OCI-LY3 (cell line): Measurements from ENCODE around the gene KRTAP9-1.

Experiments used
- H2AFZ ChIP-seq: fragments of 200-600, 300-600 bp; shearing (Covaris generic); 2 replicates; pipeline ENCODE4 v1.6.0; 2014; ENCODE audit warnings: antibody characterized with exemption, low read depth, low read length
- H3K27ac ChIP-seq: fragments of 200-600, 300-600 bp; sonication (generic); 2 replicates; pipeline ENCODE4 v1.5.1; 2014; ENCODE audit warnings: mild to moderate bottlenecking, low read length, moderate library complexity, mixed read lengths
- H3K27me3 ChIP-seq: fragments of 200-600, 300-600 bp; sonication (generic); 2 replicates; pipeline ENCODE4 v1.6.1; 2014; ENCODE audit warnings: low read depth, low read length, mixed read lengths
- H3K36me3 ChIP-seq: fragments of 200-600, 300-600 bp; sonication (generic); replicated peaks from 2 replicates; pipeline ENCODE3; 2014; ENCODE audit warnings: low read depth, low read length, mixed read lengths
- H3K4me1 ChIP-seq: fragments of 300-600, 200-600 bp; sonication (generic); 2 replicates; pipeline ENCODE4 v1.6.1; 2014; ENCODE audit warnings: low read length, mixed read lengths
- H3K4me2 ChIP-seq: fragments of 200-600, 300-600 bp; sonication (generic); 2 replicates; pipeline ENCODE4 v1.6.1; 2014; ENCODE audit warnings: low read length, mixed read lengths
- H3K4me3 ChIP-seq: fragments of 300-600, 200-600 bp; sonication (generic); 2 replicates; pipeline ENCODE4 v1.5.1; 2014; ENCODE audit warnings: antibody characterized with exemption, mild to moderate bottlenecking, low read length, moderate library complexity
- H3K79me2 ChIP-seq: fragments of 300-600, 200-600 bp; shearing (Covaris generic); 2 replicates; pipeline ENCODE4 v1.6.1; 2014; ENCODE audit warnings: mild to moderate bottlenecking, low read length, mixed read lengths
- H3K9ac ChIP-seq: fragments of 300-600, 200-600 bp; shearing (Covaris generic); 2 replicates; pipeline ENCODE4 v1.6.0; 2014; ENCODE audit warnings: mild to moderate bottlenecking, low read length, moderate library complexity
- H3K9me3 ChIP-seq: fragments of 200-600, 300-600 bp; shearing (Covaris generic); 2 replicates; pipeline ENCODE4 v1.6.1; 2014; ENCODE audit warnings: low read length, mixed read lengths; ENCODE audit not compliant: insufficient read depth
- H4K20me1 ChIP-seq: fragments of 200-600, 300-600 bp; sonication (generic); 2 replicates; pipeline ENCODE4 v1.6.1; 2016; ENCODE audit warnings: low read length, mixed read lengths; ENCODE audit not compliant: insufficient read depth
- EZH2phosphoT487 ChIP-seq: fragments of 200-600 bp; shearing (Covaris generic); IDR thresholded peaks from 2 replicates; pipeline ENCODE4 v1.6.1; 2018; ENCODE audit warnings: antibody characterized with exemption, mixed run types, low read depth
- TF ChIP-seq, protein P1 (sequence below): fragments of 200-600, 300-600 bp; sonication (generic); IDR thresholded peaks from 2 replicates; pipeline ENCODE4 v1.5.1; 2014; ENCODE audit warnings: antibody characterized with exemption, low read length, low read depth

KRTAP9-1 gene

DNA sequence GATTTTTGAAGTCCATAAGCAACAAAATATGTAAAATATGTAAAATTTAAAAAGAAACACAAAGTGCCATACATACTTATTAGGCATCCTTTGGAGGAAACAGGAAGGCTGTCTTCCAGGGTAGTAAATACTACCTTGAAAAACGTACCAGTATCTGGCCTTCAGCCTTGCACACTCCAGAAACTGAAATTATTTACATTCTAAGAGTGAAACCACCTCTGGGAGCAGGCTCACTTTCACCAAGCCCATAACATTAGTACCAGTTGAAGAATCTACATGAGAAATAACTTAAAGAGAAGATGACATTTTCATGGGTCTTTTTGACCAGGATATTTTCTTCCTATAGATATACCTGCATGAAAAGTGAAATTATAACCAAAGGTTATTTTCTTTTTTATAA is 6.4 kb downstream of the KRTAP9-1 start:
- H3K9ac ChIP-seq: no peak overlapping the region
- H3K4me1 ChIP-seq: no peaks in the 10 kb centered on the region
- H3K9me3 ChIP-seq: no peaks in the 10 kb centered on the region
- 0 out of 2 replicates have a peak, but pooled peaks cover under 1% of the 10 kb centered on the region for H3K27me3 ChIP-seq
- H4K20me1 ChIP-seq: no peaks in the 10 kb centered on the region
- H3K27ac ChIP-seq: no peak overlapping the region
- no peak for TF ChIP-seq EZH2phosphoT487
- TF ChIP-seq, protein P1, sequence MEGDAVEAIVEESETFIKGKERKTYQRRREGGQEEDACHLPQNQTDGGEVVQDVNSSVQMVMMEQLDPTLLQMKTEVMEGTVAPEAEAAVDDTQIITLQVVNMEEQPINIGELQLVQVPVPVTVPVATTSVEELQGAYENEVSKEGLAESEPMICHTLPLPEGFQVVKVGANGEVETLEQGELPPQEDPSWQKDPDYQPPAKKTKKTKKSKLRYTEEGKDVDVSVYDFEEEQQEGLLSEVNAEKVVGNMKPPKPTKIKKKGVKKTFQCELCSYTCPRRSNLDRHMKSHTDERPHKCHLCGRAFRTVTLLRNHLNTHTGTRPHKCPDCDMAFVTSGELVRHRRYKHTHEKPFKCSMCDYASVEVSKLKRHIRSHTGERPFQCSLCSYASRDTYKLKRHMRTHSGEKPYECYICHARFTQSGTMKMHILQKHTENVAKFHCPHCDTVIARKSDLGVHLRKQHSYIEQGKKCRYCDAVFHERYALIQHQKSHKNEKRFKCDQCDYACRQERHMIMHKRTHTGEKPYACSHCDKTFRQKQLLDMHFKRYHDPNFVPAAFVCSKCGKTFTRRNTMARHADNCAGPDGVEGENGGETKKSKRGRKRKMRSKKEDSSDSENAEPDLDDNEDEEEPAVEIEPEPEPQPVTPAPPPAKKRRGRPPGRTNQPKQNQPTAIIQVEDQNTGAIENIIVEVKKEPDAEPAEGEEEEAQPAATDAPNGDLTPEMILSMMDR: no peak
- no peak overlapping the region for H2AFZ ChIP-seq
- H3K4me3 ChIP-seq: no peak overlapping the region
- no peaks in the 10 kb centered on the region for H3K79me2 ChIP-seq
- H3K4me2 ChIP-seq: no peak overlapping the region
- H3K36me3 ChIP-seq: no peaks in the 10 kb centered on the region

DNA sequence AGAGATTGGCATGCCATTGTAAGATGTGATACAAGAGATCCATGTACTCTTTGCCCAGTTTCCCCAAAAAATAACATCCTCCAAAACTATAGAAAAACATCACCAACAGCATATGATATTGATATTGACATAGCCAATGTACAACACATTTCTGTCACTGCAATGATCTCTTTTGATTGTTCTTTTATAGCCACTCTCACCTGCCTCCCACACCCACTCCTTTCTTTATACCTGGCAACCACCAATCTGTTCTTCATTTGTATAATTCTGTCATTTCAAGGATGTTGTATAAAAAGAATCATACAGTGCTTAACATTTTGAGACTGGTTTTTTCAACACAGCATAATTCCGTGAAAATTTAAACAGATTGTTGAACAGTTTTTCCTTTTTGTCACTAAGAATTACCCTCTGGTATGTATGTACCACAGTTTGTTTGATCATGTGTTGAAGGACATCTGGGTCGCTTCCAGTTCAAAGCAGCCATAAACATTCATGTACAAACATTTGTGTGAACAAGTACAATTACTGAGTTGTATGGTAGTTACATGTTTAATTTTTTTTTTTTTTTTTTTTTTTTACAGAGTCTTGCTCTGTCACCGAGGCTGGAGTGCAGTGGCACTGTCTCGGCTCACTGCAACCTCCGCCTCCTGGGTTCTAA is 9.9 kb downstream of the KRTAP9-1 start:
- no peak overlapping the region for H2AFZ ChIP-seq
- no peak overlapping the region for H3K4me2 ChIP-seq
- H3K79me2 ChIP-seq: no peaks in the 10 kb centered on the region
- H3K27ac ChIP-seq: no peak overlapping the region
- no peaks in the 10 kb centered on the region for H3K27me3 ChIP-seq
- H4K20me1 ChIP-seq: no peaks in the 10 kb centered on the region
- H3K9ac ChIP-seq: no peak overlapping the region
- H3K4me1 ChIP-seq: no peaks in the 10 kb centered on the region
- H3K9me3 ChIP-seq: no peaks in the 10 kb centered on the region
- no peak overlapping the region for H3K4me3 ChIP-seq
- TF ChIP-seq EZH2phosphoT487: no peak
- TF ChIP-seq, protein P1: no peak
- H3K36me3 ChIP-seq: no peaks in the 10 kb centered on the region

DNA sequence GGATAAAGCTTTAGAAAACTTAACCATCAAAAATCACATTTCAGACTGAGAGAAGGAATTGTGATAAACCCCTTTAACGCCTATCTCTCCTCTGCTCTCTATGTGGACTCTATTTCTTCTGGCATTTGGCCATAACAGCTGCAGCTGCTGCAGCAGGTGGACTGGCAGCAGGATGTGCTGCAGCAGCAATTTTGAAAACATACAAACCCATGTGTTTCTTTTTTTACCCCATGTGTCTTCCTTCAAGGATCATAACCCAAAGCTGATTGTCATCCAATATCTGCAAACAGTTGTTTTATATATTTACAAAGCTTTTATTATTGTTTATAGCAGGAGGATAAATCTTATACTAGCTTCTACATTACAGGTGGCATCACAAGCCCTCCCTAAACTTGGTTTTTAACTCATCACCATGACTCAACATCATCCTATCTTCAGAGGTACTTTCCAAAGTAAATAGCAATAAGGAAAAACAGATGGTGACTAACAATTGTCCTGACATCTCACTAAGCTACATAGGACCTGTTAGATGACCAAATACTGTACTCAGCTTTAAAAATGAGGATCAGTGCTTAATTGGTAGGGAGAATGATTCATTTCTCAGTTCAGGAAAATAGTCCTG is 22.3 kb downstream of the KRTAP9-1 start:
- Histone ChIP-seq H3K79me2 (no peaks in the 10 kb centered on the region), H2AFZ (no peak overlapping the region), H3K4me2 (no peak overlapping the region), H3K36me3 (no peaks in the 10 kb centered on the region), H4K20me1 (no peaks in the 10 kb centered on the region), H3K27ac (no peak overlapping the region), H3K9ac (no peak overlapping the region), H3K4me1 (no peaks in the 10 kb centered on the region), H3K9me3 (no peaks in the 10 kb centered on the region), H3K27me3 (peaks cover 37% of the 10 kb centered on the region), H3K4me3 (no peak overlapping the region)
- no peak for TF ChIP-seq EZH2phosphoT487
- TF ChIP-seq, protein P1: no peak

DNA sequence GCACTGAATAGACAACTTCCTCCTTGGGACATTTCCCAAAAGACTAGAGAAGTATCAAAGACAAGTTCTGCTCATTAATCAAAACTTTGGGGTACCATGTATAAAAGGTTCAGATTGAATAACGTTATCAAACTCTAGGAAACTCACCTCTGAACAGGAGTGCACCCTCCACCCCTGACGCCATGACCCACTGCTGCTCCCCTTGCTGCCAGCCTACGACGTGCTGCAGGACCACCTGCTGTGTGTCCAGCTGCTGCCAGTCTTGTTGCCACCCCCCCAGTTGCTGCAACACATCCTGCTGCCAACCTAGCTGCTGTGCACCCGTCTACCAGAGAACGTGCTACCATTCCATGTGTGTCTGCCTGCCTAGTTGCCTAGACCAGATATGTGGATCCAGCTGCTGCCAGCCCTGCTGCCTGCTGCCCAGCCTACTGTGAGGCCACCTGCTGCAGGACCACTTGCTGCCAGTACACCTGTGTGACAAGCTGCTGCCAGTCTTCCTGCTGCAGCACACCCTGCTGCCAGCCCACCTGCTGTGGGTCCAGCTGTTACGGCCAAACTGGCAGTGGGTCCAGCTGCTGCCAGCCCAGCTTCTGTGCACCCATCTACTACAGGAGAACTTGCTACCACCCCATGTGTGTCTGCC is 23.0 kb downstream of the KRTAP9-1 start:
- H3K36me3 ChIP-seq: no peaks in the 10 kb centered on the region
- H3K9ac ChIP-seq: no peak overlapping the region

More for the DNA sequence above, 23.0 kb downstream of the KRTAP9-1 start:
- Histone ChIP-seq H3K9me3 (no peaks in the 10 kb centered on the region), H3K79me2 (no peaks in the 10 kb centered on the region), H3K27ac (no peak overlapping the region), H3K4me1 (no peaks in the 10 kb centered on the region), H4K20me1 (no peaks in the 10 kb centered on the region), H3K4me2 (no peak overlapping the region), H3K4me3 (no peak overlapping the region), H3K27me3 (peaks cover 34% of the 10 kb centered on the region), H2AFZ (no peak overlapping the region)
- TF ChIP-seq, protein P1: no peak
- no peak for TF ChIP-seq EZH2phosphoT487
